Jurkat, Clone E6-1 (cell line): Measurements from ENCODE around the gene SPDYE6.
"Not testable (repeated sequence)": the region's sequence is repeated elsewhere in the genome, so short reads cannot be mapped to it uniquely, and the experiment has no call there.

Experiments used
- DNase-seq: peaks from one replicate; pipeline ENCODE4 v3.0.0-alpha.2; 2011; ENCODE audit warnings: low read depth, low spot score
- H3K4me3 ChIP-seq: 2 replicates; pipeline ENCODE4 v1.5.1; 2011; ENCODE audit warnings: mild to moderate bottlenecking, low read length, control low read depth, moderate library complexity

SPDYE6 gene

GRCh38 chr7:102320601-102321350, 35.5 kb downstream of the SPDYE6 start:
- no peak for DNase-seq
- no peak overlapping the region for H3K4me3 ChIP-seq

GRCh38 chr7:102320181-102320580, 36.1 kb downstream of the SPDYE6 start:
- DNase-seq = no peak
- H3K4me3 ChIP-seq = no peak overlapping the region

DNA sequence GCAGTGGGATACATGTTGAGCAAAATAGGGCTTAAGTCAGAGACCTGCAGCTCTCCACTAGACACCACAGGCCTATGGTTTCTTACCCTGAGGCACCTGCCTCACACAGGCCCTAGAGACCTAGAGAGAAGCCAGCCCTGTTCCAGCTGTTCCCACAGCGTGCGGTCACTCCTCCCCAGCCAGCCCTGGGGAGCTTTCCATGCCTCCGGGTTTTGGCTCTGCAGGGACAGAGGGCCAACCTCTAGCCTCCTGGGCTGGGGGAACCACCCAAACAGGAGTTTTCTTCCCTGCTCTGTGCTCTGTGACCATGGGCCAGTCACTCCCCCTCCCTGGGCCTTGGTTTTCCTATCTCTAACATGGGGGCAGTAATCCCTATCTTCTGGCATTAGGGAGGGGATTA, 36.6 kb downstream of the SPDYE6 start:
- no peak for DNase-seq
- H3K4me3 ChIP-seq = no peak overlapping the region

GRCh38 chr7:102318482-102318971, 37.7 kb downstream of the SPDYE6 start:
- no peak for DNase-seq

DNA sequence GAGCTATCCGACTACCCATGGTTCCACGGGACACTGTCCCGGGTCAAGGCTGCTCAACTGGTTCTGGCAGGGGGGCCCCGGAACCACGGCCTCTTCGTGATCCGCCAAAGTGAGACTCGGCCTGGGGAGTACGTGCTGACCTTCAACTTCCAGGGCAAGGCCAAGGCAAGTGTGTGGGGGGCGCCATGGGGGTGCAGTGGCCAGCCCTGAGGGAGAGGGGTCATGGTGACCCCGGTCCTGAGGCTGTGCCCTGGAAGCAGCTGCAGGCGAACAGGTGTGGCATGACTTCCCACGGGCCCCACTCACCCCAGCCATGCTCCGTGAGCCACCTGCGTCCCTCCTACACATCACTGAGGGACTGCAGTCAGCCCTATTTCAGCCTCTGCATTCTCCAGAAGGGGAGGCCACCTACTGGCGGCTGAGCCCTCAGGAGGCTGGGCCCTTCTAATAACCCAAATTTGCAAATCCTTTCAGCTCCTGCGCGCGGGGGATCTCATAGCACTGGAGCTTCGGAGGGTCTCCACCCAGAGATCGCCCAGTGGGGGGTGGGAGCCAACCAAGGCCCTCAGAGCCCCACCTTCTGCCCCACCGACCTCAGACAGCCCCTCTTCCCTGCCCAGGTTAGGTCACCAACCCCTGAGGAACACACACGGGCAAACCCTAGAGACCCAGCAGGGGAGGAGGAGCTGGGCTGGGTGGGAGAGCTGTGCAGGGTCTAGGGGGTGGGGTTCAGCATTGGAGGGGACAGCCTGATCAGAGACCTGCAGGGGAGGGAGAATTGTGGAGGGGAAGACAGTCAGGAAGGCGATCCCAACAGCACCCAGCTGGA, 38.8 kb downstream of the SPDYE6 start:
- DNase-seq = no peak
- H3K4me3 ChIP-seq = no peak overlapping the region

More at GRCh38 chr7:102318482-102318971, 37.7 kb downstream of the SPDYE6 start:
- no peak overlapping the region for H3K4me3 ChIP-seq

DNA sequence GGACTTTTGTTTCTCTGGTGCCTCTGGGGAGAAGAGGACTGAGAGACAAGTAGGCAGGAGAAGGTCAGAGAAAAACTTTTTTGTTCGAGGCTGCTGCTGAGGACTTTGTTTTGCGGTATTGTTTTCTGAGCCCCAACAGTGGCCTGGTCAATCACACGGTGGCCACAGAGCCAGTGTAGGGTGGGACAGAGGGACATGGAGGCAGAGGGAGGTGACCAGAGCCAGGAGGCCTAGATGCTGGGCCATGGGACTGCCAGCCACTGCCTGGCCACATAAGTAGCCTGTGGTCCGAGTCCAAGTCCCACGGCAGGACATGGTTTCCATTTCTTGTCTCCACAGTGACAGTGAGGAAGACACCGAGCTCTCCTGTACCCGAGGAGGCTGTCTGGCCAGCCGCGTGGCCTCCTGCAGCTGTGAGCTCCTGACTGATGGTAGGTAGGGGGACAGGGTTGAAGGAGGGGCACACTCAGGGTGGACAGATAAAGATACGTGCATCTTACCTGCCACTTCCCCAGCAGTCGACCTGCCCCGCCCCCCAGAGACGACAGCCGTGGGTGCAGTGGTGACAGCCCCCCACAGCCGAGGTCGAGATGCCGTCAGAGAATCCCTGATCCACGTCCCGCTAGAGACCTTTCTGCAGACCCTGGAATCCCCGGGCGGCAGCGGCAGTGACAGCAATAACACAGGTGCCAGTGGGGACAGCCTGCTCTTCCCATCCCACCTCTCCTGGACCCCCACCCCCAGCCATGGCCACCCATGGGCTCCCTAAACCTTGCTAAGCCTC, 42.1 kb downstream of the SPDYE6 start:
- no peak overlapping the region for H3K4me3 ChIP-seq
- no peak for DNase-seq

DNA sequence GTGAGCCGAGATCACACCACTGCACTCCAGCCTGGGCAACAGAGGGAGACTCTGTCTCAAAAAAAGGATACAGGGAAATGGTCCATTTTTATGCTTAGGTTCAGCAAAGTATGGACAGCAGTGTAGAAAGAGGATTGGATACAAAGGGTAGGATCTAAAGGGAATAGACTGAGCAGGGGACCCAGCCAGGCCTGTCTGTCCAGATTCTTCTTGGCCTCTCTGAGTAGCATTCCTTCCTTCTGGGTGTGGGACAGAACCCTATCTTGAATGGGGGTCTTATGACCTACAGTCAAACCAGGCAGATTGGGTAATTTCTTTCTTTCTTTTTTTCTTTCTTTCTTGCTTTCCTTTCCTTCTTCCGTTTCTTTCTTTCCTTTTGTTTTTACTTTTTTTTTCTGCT, 43.9 kb downstream of the SPDYE6 start:
- no peak for DNase-seq
- no peak overlapping the region for H3K4me3 ChIP-seq

DNA sequence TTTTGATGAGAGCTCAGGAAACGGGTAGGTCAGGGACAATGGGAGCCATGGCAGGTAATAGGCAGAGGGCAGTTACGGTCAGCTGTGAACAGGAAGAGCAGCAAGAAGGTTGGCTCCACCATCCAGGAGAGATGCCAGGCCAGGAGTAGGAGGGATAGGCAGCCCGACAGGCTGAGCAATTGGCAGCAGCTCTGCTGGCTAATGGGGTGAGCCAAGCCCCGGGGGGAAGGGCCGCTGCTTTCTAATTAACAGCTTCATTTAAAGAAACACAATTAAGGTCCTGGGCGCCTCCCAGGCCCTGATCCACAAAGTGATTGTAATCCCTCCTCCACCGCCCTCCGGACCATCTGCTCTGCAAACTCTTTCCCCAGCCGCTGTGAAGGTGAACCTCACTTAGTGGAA, 45.8 kb downstream of the SPDYE6 start:
- H3K4me3 ChIP-seq = no peak overlapping the region
- DNase-seq = no peak

- no peak overlapping the region for H3K4me3 ChIP-seq
These were observed 49.1 kb downstream of the SPDYE6 start for GRCh38 chr7:102306916-102307677.

DNA sequence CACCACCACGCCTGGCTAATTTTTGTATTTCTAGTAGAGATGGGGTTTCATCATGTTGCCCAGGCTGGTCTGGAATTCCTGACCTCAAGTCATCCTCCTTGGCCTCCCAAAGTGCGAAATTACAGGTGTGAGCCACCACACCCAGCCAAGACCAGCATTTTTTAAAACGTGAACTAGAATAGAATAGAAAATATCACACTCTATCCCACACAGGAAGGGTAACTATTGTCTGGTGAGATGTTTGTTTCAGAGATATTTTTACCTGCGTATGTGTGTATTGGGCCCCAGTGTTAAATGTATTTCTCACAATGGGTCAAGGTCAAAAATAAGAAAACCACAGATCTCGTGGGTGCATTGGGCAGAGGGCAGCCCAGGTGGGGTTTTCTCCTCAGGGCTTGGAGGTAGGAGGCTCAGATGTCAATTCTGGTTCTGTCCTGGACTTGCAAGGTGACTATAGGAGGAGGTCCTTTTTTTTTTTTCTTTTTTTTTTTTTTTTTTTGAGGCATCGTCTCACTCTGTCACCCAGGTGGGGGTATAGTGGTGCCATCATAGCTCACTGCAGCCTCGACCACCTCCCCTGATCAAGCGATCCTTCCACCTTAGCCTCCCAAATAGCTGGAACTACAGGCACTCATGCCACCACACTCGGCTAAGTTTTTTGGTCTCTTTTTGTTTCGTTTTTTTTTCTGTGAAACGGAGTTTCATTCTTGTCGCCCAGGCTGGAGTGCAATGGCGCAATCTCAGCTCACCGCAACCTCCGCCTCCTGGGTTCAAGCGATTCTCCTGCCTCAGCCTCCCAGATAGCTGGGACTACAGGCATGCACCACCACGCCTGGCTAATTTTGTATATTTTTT, 50.6 kb downstream of the SPDYE6 start:
- H3K4me3 ChIP-seq = no peak overlapping the region
- DNase-seq = no peak

More at GRCh38 chr7:102306916-102307677, 49.1 kb downstream of the SPDYE6 start:
- DNase-seq = peak; percentile 62

GRCh38 chr7:102304668-102305067, 51.6 kb downstream of the SPDYE6 start:
- H3K4me3 ChIP-seq = no peak overlapping the region
- no peak for DNase-seq

DNA sequence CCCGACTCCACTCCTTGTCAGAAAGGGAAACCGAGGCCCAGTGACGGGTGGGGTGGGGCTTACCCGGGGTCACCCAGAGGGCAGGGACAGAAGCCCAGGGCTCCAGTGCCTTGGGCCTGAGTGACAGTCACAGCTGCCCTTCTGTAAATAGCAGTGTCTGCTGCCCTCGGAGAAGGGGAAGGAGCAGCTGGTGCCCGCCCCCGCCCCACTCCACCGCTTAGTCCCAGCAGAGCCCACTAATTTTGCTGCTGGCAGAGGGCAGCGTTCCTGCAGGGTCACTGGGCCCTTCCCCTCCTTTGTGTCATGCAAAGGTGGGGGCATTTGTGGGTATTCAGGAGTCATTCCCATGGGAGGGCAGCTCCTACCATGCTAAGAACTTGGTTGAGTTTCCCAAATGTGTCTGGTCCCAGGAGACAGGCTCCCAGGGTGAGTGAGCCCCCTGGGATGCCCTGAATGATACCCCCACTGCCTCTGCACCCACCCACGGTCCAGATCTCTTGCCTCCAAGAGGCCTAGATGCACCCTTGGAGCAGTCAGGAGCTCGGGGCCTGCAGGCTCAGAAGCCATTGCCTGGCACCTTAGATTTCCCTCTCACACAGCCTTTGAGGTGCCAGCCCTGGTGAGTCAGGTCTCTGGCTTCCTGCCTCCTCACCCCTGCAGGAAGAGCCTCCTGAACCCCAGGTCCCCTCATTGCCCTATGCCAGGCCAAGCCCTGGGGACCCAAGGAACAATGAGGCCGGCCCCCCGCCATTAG, 52.4 kb downstream of the SPDYE6 start:
- no peak overlapping the region for H3K4me3 ChIP-seq
- DNase-seq = no peak

DNA sequence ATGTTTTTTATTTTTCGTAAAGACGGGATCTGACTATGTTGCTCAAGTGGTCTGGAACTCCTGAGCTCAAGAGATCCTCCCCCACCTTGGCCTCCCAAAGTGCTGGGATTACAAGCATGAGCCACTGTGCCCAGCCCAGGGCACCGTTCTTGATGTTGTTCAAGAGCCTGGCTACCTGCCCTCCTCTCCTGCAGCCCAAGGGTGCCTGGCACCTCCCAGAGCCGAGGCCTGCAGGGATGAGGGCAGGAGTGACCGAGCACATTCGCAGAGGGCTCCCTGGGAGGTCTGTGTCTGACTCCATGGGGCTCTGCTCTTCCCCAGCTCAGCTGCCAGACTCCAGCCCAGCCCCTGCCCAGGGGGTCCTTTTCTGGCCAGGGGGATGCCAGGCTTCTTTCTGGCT, 54.2 kb downstream of the SPDYE6 start:
- no peak for DNase-seq
- no peak overlapping the region for H3K4me3 ChIP-seq

DNA sequence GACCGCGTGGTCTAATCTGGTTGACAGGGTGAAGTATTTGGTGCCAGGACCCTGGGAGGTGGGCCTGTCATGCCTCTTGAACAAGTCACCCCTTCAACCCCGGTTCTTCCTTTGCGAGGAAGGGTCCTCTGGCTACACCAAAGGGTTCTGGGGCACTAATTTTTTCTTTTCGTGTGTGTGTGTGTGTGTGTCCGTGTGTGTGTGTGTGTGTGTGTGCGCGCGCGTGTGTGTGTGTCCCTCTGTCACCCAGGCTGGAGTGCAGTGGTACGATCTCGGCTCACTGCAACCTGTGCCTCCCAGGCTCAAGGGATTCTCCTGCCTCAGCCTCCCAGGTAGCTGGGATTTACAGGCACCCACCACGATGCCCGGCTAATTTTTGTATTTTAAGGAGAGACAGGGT, 54.9 kb downstream of the SPDYE6 start:
- not testable (repeated sequence) for DNase-seq, H3K4me3 ChIP-seq

- H3K4me3 ChIP-seq = no peak overlapping the region
These were observed 55.5 kb downstream of the SPDYE6 start for GRCh38 chr7:102300643-102301221.

DNA sequence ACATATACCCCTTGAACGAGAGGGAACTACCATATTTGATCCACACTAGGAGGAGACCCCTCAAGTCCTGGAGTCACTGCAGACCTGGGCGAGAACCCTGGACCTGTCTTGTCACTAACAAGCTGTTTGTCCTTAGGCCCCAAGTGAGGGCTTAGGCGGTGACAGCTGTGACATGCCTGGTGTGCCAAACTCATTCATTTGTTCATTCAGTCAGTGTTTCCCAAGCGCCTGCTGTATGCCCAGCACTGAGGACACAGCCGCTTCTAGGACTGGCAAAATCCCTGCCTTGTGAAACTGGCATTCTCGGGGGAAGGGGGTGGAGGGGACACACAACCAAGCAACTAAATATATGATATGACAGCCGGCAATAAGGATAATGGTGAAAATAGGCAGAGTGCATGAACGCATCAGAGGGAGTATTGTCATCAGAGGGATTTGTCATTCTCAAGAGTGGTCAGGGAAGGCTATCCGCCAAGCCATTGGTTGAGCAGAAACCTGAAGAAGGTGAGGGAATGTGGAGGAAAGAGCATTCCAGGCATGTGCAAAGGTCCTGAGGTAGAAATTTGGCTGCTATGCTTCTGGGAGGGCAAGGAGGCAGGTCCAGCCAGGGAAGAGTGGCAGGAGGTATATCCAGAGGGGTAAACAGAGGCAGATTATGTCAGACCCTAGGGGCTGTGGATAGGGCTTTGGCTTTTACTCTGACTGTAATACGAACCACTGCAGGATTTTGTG, 58.6 kb downstream of the SPDYE6 start:
- H3K4me3 ChIP-seq = no peak overlapping the region
- DNase-seq = no peak

More at GRCh38 chr7:102300643-102301221, 55.5 kb downstream of the SPDYE6 start:
- DNase-seq = no peak
